Measurements from ENCODE around the gene ZFHX2. TPM values are rescaled to one million over a fixed set of nuclear protein-coding genes. Genes with fewer than 3 reads are reported as not detected.

The ZFHX2 gene
- total and polyA plus RNA-seq, 2 of the 13 experiments (the other 11 are each of a cell fraction or from before 2014, with no cell fraction given), result 0.17 to 0.44 TPM

DNA sequence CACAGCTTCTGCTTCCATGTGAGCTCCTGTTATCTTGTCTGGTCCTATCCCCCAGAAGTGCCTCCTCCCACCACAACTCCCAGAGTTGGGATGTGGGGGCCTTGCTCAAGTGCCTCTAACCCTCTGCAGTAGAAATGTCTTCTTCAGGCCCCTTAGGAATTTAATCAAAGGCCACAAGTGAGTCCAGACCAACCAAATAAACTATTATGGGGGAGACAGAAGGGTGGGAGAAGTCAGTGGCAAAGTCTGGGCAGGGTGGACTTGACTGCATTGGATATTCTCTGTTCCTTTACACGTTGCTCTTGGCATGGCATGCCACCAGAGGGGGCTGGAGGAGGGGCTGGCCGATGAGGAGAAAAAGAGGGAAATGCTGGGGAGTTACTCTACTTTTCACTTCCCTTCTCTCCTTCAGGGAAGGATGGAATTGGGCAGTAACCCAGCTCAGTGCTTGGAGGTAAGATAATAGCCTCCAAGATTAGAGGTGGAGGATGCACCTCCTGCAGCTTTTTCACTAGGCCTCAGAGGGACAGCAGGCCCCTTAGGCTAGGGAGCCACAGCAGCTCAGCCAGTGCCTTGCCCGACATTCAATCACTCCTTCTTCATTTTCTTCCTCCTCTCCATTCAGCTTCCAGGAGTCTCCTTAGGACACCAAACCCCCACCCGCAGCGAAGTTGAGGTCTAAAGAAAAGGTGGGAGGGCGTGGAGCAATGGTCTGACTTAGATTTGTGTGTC is 17.2 kb upstream of the ZFHX2 start (continued):
- TF ChIP-seq SP5 (CRISPR knock-in tag; IDR thresholded peaks at IDR 0.05; ENCODE audit: borderline replicate concordance, low read depth) (0 out of 2 replicates have a peak, but pooled peaks have one; percentile 18), TCF7 (IDR thresholded peaks at IDR 0.05; ENCODE audit: low read depth) (no peak), ZSCAN30 (CRISPR knock-in tag; IDR thresholded peaks at IDR 0.05) (no peak), SMAD9 (CRISPR knock-in tag; IDR thresholded peaks at IDR 0.05) (no peak), ZFYVE20 (CRISPR knock-in tag; IDR thresholded peaks at IDR 0.05; ENCODE audit: borderline replicate concordance, low read depth) (no peak), SSRP1 (CRISPR knock-in tag; IDR thresholded peaks at IDR 0.05) (no peak), ZNF790 (CRISPR knock-in tag; IDR thresholded peaks at IDR 0.05; ENCODE audit: borderline replicate concordance) (no peak), POLR2AphosphoS2 (IDR thresholded peaks at IDR 0.05; ENCODE audit: low read depth, low read length) (no peak), DNMT1 (CRISPR knock-in tag; IDR thresholded peaks at IDR 0.05) (no peak), HOXA9 (CRISPR knock-in tag; IDR thresholded peaks at IDR 0.05; ENCODE audit: borderline replicate concordance) (no peak), RELA (CRISPR knock-in tag; IDR thresholded peaks at IDR 0.05) (no peak), ZC3H13 (CRISPR knock-in tag; IDR thresholded peaks at IDR 0.05) (no peak; the same call in 1 of the 2 replicates), PITX1 (CRISPR knock-in tag; IDR thresholded peaks at IDR 0.05) (no peak), ZNF337 (CRISPR knock-in tag; IDR thresholded peaks at IDR 0.05; ENCODE audit: borderline replicate concordance, low read depth) (no peak), ZNF432 (CRISPR knock-in tag; IDR thresholded peaks at IDR 0.05; ENCODE audit: borderline replicate concordance) (no peak), SALL2 (CRISPR knock-in tag; IDR thresholded peaks at IDR 0.05) (no peak), MTA3 (CRISPR knock-in tag; IDR thresholded peaks at IDR 0.05) (no peak)
- TF ChIP-seq, protein P1, sequence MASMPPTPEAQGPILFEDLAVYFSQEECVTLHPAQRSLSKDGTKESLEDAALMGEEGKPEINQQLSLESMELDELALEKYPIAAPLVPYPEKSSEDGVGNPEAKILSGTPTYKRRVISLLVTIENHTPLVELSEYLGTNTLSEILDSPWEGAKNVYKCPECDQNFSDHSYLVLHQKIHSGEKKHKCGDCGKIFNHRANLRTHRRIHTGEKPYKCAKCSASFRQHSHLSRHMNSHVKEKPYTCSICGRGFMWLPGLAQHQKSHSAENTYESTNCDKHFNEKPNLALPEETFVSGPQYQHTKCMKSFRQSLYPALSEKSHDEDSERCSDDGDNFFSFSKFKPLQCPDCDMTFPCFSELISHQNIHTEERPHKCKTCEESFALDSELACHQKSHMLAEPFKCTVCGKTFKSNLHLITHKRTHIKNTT (CRISPR knock-in tag; IDR thresholded peaks at IDR 0.05), result no peak
- TF ChIP-seq, protein P2, sequence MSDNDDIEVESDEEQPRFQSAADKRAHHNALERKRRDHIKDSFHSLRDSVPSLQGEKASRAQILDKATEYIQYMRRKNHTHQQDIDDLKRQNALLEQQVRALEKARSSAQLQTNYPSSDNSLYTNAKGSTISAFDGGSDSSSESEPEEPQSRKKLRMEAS (IDR thresholded peaks at IDR 0.05), result no peak
- TF ChIP-seq, protein P3, sequence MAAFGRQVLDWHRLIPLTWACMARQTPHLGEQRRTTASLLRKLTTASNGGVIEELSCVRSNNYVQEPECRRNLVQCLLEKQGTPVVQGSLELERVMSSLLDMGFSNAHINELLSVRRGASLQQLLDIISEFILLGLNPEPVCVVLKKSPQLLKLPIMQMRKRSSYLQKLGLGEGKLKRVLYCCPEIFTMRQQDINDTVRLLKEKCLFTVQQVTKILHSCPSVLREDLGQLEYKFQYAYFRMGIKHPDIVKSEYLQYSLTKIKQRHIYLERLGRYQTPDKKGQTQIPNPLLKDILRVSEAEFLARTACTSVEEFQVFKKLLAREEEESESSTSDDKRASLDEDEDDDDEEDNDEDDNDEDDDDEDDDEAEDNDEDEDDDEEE (CRISPR knock-in tag; IDR thresholded peaks at IDR 0.05), result 0 out of 2 replicates have a peak, but pooled peaks have one; percentile 8

Data from HepG2 (cell line).